ENCODE measurements around the gene FNDC5. TPM values are rescaled to one million over a fixed set of nuclear protein-coding genes. Genes with fewer than 3 reads are reported as not detected.

FNDC5 gene
- total RNA-seq, 1 experiment from 2014 or later, result 4.5 TPM

GRCh38 chr1:32919811-32920733 is 49.4 kb upstream of the FNDC5 start:
- no peak overlapping the region for H3K4me2 ChIP-seq (ENCODE audit: insufficient read depth, insufficient read length, low read length)
- peaks cover 1% of the 10 kb centered on the region for H3K23me2 ChIP-seq (ENCODE audit: insufficient read length, low read depth, low read length, poor library complexity, severe bottlenecking)
- H3K4me1 ChIP-seq (ENCODE audit: insufficient read depth, low read length), result no peaks in the 10 kb centered on the region
- H3K79me2 ChIP-seq (ENCODE audit: insufficient read depth, low read length), result no peaks in the 10 kb centered on the region
- TF ChIP-seq, protein P1, sequence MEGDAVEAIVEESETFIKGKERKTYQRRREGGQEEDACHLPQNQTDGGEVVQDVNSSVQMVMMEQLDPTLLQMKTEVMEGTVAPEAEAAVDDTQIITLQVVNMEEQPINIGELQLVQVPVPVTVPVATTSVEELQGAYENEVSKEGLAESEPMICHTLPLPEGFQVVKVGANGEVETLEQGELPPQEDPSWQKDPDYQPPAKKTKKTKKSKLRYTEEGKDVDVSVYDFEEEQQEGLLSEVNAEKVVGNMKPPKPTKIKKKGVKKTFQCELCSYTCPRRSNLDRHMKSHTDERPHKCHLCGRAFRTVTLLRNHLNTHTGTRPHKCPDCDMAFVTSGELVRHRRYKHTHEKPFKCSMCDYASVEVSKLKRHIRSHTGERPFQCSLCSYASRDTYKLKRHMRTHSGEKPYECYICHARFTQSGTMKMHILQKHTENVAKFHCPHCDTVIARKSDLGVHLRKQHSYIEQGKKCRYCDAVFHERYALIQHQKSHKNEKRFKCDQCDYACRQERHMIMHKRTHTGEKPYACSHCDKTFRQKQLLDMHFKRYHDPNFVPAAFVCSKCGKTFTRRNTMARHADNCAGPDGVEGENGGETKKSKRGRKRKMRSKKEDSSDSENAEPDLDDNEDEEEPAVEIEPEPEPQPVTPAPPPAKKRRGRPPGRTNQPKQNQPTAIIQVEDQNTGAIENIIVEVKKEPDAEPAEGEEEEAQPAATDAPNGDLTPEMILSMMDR (conservative IDR thresholded peaks at IDR 0.05), result no peak
- H3K56ac ChIP-seq (ENCODE audit: insufficient read length, low read depth, low read length), result no peak overlapping the region
- H4K8ac ChIP-seq (replicated peaks; ENCODE audit: insufficient read length, low read depth, low read length), result no peak overlapping the region
- H2BK5ac ChIP-seq (ENCODE audit: insufficient read length, low read length), result no peak overlapping the region
- no peak for DNase-seq
- no peak overlapping the region for H2BK20ac ChIP-seq (ENCODE audit: low read depth, low read length, poor library complexity, severe bottlenecking)
- H3K23ac ChIP-seq (ENCODE audit: insufficient read length, low read depth, low read length), result no peak overlapping the region
- no CpG with 5 or more reads among the region's 11 CpGs for WGBS (ENCODE audit: extremely low coverage, insufficient read length, low lambda C conversion rate)
- H3K14ac ChIP-seq (ENCODE audit: insufficient read depth, low read length), result no peak overlapping the region
- H3T11ph ChIP-seq (ENCODE audit: low read length), result no peak overlapping the region
- H2AFZ ChIP-seq (ENCODE audit: low read length), result no peak overlapping the region
- no peak overlapping the region for H4K5ac ChIP-seq (ENCODE audit: insufficient read length, low read depth, low read length)
- Mint-ChIP-seq H3K27me3 (ENCODE audit: low read depth) (peaks cover 62% of the 10 kb centered on the region), H3K4me3 (no peak overlapping the region), H3K9me3 (peaks cover 0 to under 1% of the 10 kb centered on the region in 2 experiments; a peak in 2 of 5 replicates), H3K4me1 (peaks cover 7 to 12% of the 10 kb centered on the region in 2 experiments), H3K27ac (no peak overlapping the region), H3K36me3 (ENCODE audit: insufficient read depth in 1 of 3, low read depth in 3 of 3) (no peaks in the 10 kb centered on the region)
- no peaks in the 10 kb centered on the region for H3K79me1 ChIP-seq (ENCODE audit: insufficient read depth, low read depth, low read length, poor library complexity, severe bottlenecking)
- H3K18ac ChIP-seq (ENCODE audit: insufficient read length, low read depth, low read length), result no peak overlapping the region
- H4K20me1 ChIP-seq (ENCODE audit: control insufficient read depth, insufficient read depth, insufficient read length), result no peaks in the 10 kb centered on the region
- no peak overlapping the region for H3K4ac ChIP-seq (ENCODE audit: low read depth, low read length)
- peaks cover 13% of the 10 kb centered on the region; the same call in 1 of the 2 replicates for H3K27me3 ChIP-seq (ENCODE audit: insufficient read depth, low read length)
- no peak overlapping the region for H2AK5ac ChIP-seq (ENCODE audit: insufficient read length, low read length)
- H3K27ac ChIP-seq (ENCODE audit: insufficient read length, low read depth, low read length), result no peak overlapping the region
- no peak overlapping the region for H2BK12ac ChIP-seq (ENCODE audit: insufficient read length, low read depth, low read length)
- H3K9me3 ChIP-seq (ENCODE audit: control insufficient read depth, low read depth, low read length), result no peaks in the 10 kb centered on the region
- no peak overlapping the region; the same call in 1 of the 2 replicates for H2BK15ac ChIP-seq (ENCODE audit: low read depth, low read length)
- H4K91ac ChIP-seq (ENCODE audit: insufficient read length, low read depth, low read length), result no peak overlapping the region
- no peak overlapping the region for H3K9ac ChIP-seq (ENCODE audit: extremely low read depth, insufficient read length, low read length)
- H2BK120ac ChIP-seq (ENCODE audit: low read depth, low read length, poor library complexity, severe bottlenecking), result no peak overlapping the region
